ENCODE data around the gene SLC11A1. TPM values are rescaled to one million over a fixed set of nuclear protein-coding genes. Genes with fewer than 3 reads are reported as not detected.

The SLC11A1 gene
- total RNA-seq, 1 donor from 2014 or later: not detected

DNA sequence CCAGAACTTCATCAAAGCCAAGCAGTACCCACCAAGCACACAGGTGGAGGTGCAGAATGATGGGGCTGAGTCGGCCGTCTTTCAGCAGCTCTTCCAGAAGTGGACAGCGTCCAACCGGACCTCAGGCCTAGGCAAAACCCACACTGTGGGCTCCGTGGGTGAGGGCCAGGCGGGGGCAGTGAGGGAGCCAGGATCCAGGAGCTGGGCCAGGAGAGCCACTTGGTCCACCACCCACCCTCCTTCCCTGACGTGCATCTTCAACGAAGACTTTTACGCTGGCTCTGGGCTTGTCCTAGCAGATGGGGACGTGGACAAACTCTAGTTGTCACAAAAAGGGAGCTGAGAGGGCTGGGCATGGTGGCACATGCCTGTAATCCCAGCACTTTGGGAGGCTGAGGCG, 48.6 kb downstream of the SLC11A1 start:
- H3K36me3 Mint-ChIP-seq (ENCODE audit: low read depth, unreplicated experiment): no peaks in the 10 kb centered on the region
- no peak overlapping the region for H3K9ac ChIP-seq (ENCODE audit: low read length)
- peaks cover 4% of the 10 kb centered on the region for H3K9me3 Mint-ChIP-seq (ENCODE audit: unreplicated experiment)
- no peaks in the 10 kb centered on the region for H3K79me2 ChIP-seq (ENCODE audit: insufficient read depth, low read length)
- H3K27ac Mint-ChIP-seq (ENCODE audit: unreplicated experiment): no peak overlapping the region
- no peak overlapping the region for H3K4me3 Mint-ChIP-seq (ENCODE audit: unreplicated experiment)
- no peaks in the 10 kb centered on the region for H3K4me1 ChIP-seq (ENCODE audit: insufficient read depth, low read length)
- no peaks in the 10 kb centered on the region for H3K4me1 Mint-ChIP-seq (ENCODE audit: low read depth, unreplicated experiment)
- H3K9me3 ChIP-seq (ENCODE audit: insufficient read depth, low read depth, low read length): no peaks in the 10 kb centered on the region
- DNase-seq (ENCODE audit: low read depth) (no peak), FAIRE-seq (no peak)
- no peaks in the 10 kb centered on the region for H3K36me3 ChIP-seq (ENCODE audit: insufficient read depth, low read length)
- no peaks in the 10 kb centered on the region for H4K20me1 ChIP-seq (ENCODE audit: insufficient read depth, low read length)
- peaks cover 27% of the 10 kb centered on the region for H3K27me3 Mint-ChIP-seq (ENCODE audit: low read depth, unreplicated experiment)
- H3K4me3 ChIP-seq (ENCODE audit: insufficient read depth, low read depth, low read length): no peak overlapping the region
- H3K27ac ChIP-seq (ENCODE audit: low read depth, low read length): no peak overlapping the region
- no peak overlapping the region for H3K4me2 ChIP-seq (ENCODE audit: low read length)
- no peak overlapping the region for H2AFZ ChIP-seq (ENCODE audit: low read depth, low read length)
- peaks cover 6% of the 10 kb centered on the region for H3K27me3 ChIP-seq (ENCODE audit: insufficient read depth, low read length)
- TF ChIP-seq EZH2 (IDR thresholded peaks at IDR 0.05; ENCODE audit: insufficient read depth, low read length) (no peak), CTCF (IDR thresholded peaks at IDR 0.05; ENCODE audit: insufficient read depth, low read depth, low read length) (no peak)

GRCh38 chr2:218431878-218432277, 49.8 kb downstream of the SLC11A1 start:
- no peaks in the 10 kb centered on the region for H3K36me3 ChIP-seq (ENCODE audit: insufficient read depth, low read length)
- H3K4me2 ChIP-seq (ENCODE audit: low read length): no peak overlapping the region
- peaks cover 6% of the 10 kb centered on the region for H3K27me3 ChIP-seq (ENCODE audit: insufficient read depth, low read length)
- H3K79me2 ChIP-seq (ENCODE audit: insufficient read depth, low read length): no peaks in the 10 kb centered on the region
- H3K4me1 ChIP-seq (ENCODE audit: insufficient read depth, low read length): no peaks in the 10 kb centered on the region
- H3K9me3 ChIP-seq (ENCODE audit: insufficient read depth, low read depth, low read length): no peaks in the 10 kb centered on the region
- Mint-ChIP-seq H3K36me3 (ENCODE audit: low read depth, unreplicated experiment) (no peaks in the 10 kb centered on the region), H3K4me1 (ENCODE audit: low read depth, unreplicated experiment) (no peaks in the 10 kb centered on the region), H3K9me3 (ENCODE audit: unreplicated experiment) (peaks cover 4% of the 10 kb centered on the region), H3K27me3 (ENCODE audit: low read depth, unreplicated experiment) (peaks cover 32% of the 10 kb centered on the region), H3K4me3 (ENCODE audit: unreplicated experiment) (no peak overlapping the region), H3K27ac (ENCODE audit: unreplicated experiment) (no peak overlapping the region)
- FAIRE-seq: no peak
- no peak overlapping the region for H3K27ac ChIP-seq (ENCODE audit: low read depth, low read length)
- no peak for TF ChIP-seq EZH2 (IDR thresholded peaks at IDR 0.05; ENCODE audit: insufficient read depth, low read length)
- no peak for TF ChIP-seq CTCF (IDR thresholded peaks at IDR 0.05; ENCODE audit: insufficient read depth, low read depth, low read length)
- no peaks in the 10 kb centered on the region for H4K20me1 ChIP-seq (ENCODE audit: insufficient read depth, low read length)
- DNase-seq (ENCODE audit: low read depth): no peak
- H3K4me3 ChIP-seq (ENCODE audit: insufficient read depth, low read depth, low read length): no peak overlapping the region
- no peak overlapping the region for H2AFZ ChIP-seq (ENCODE audit: low read depth, low read length)
- H3K9ac ChIP-seq (ENCODE audit: low read length): no peak overlapping the region

DNA sequence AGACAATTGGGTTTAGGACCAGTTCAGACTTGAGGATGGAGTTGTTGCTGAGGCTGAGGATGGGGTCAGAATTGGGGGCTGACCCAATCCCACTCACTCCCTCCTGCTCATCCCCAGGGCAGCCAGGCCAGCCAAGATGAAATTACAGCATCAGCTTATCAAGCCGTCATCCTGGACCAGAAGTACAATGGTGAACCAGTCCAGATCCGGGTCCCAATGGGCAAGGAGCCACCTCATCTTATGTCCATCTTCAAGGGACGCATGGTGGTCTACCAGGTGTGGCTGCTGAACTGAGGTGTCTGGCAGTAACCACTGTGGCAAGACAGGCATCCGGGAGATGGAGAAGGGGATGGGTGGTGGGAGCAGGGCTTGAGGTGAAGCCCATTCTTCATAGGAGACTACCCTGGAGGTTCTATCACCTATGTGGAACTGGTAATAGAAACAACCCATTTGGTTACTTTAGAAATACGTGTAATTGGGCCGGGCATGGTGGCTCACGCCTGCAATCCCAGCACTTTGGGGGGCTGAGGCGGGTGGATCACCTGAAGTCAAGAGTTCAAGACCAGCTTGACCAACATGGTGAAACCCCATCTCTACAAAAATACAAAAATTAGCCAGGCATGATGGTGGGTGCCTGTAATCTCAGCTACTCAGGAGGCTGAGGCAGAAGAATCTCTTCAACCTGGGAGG, 50.7 kb downstream of the SLC11A1 start:
- Mint-ChIP-seq H3K27me3 (ENCODE audit: low read depth, unreplicated experiment) (peaks cover 30% of the 10 kb centered on the region), H3K36me3 (ENCODE audit: low read depth, unreplicated experiment) (no peaks in the 10 kb centered on the region), H3K27ac (ENCODE audit: unreplicated experiment) (no peak overlapping the region), H3K4me3 (ENCODE audit: unreplicated experiment) (no peak overlapping the region), H3K4me1 (ENCODE audit: low read depth, unreplicated experiment) (no peaks in the 10 kb centered on the region), H3K9me3 (ENCODE audit: unreplicated experiment) (peaks cover 4% of the 10 kb centered on the region)
- H3K4me3 ChIP-seq (ENCODE audit: insufficient read depth, low read depth, low read length): no peak overlapping the region
- no peak overlapping the region for H3K4me2 ChIP-seq (ENCODE audit: low read length)
- no peak overlapping the region for H3K9ac ChIP-seq (ENCODE audit: low read length)
- TF ChIP-seq EZH2 (IDR thresholded peaks at IDR 0.05; ENCODE audit: insufficient read depth, low read length) (no peak), CTCF (IDR thresholded peaks at IDR 0.05; ENCODE audit: insufficient read depth, low read depth, low read length) (no peak)
- no peaks in the 10 kb centered on the region for H3K36me3 ChIP-seq (ENCODE audit: insufficient read depth, low read length)
- no peak for FAIRE-seq
- H2AFZ ChIP-seq (ENCODE audit: low read depth, low read length): no peak overlapping the region
- H3K4me1 ChIP-seq (ENCODE audit: insufficient read depth, low read length): no peaks in the 10 kb centered on the region
- H3K9me3 ChIP-seq (ENCODE audit: insufficient read depth, low read depth, low read length): no peaks in the 10 kb centered on the region
- H3K27ac ChIP-seq (ENCODE audit: low read depth, low read length): no peak overlapping the region
- H3K27me3 ChIP-seq (ENCODE audit: insufficient read depth, low read length): peaks cover 6% of the 10 kb centered on the region
- H4K20me1 ChIP-seq (ENCODE audit: insufficient read depth, low read length): no peaks in the 10 kb centered on the region
- no peak for DNase-seq (ENCODE audit: low read depth)
- H3K79me2 ChIP-seq (ENCODE audit: insufficient read depth, low read length): no peaks in the 10 kb centered on the region

All from astrocyte (in vitro differentiated cells and primary cell).